ENCODE data around the gene SFI1.
"Not testable (repeated sequence)": the region's sequence is repeated elsewhere in the genome, so short reads cannot be mapped to it uniquely, and the experiment has no call there.

SFI1 gene

GRCh38 chr22:31496007-31496734, at the start of gene SFI1:
Gene SFI1 (plus strand): TSS chr22:31496536. CDS start chr22:31508285, 11,749 bp downstream.
- H3K4me3 ChIP-seq (ENCODE audit: low read length), result peak within 1 kb of the TSS; percentile 85
- no peak for TF ChIP-seq ZNF274 (IDR thresholded peaks at IDR 0.05; ENCODE audit: low read depth, low read length)

GRCh38 chr22:31446767-31447166, 49.6 kb upstream of the SFI1 start:
- TF ChIP-seq ZNF274 (IDR thresholded peaks at IDR 0.05; ENCODE audit: low read depth, low read length), result no peak
- no peak overlapping the region for H3K4me3 ChIP-seq (ENCODE audit: low read length)

GRCh38 chr22:31447337-31447736, 49.0 kb upstream of the SFI1 start:
- no peak overlapping the region for H3K4me3 ChIP-seq (ENCODE audit: low read length)
- no peak for TF ChIP-seq ZNF274 (IDR thresholded peaks at IDR 0.05; ENCODE audit: low read depth, low read length)

GRCh38 chr22:31448382-31448781, 48.0 kb upstream of the SFI1 start:
- TF ChIP-seq ZNF274 (IDR thresholded peaks at IDR 0.05; ENCODE audit: low read depth, low read length), result no peak
- no peak overlapping the region for H3K4me3 ChIP-seq (ENCODE audit: low read length)

GRCh38 chr22:31449506-31449905, 46.8 kb upstream of the SFI1 start:
- TF ChIP-seq ZNF274 (IDR thresholded peaks at IDR 0.05; ENCODE audit: low read depth, low read length), result no peak
- no peak overlapping the region for H3K4me3 ChIP-seq (ENCODE audit: low read length)

GRCh38 chr22:31451709-31452571, 44.4 kb upstream of the SFI1 start:
- no peak for TF ChIP-seq ZNF274 (IDR thresholded peaks at IDR 0.05; ENCODE audit: low read depth, low read length)
- no peak overlapping the region for H3K4me3 ChIP-seq (ENCODE audit: low read length)

GRCh38 chr22:31461699-31462098, 34.6 kb upstream of the SFI1 start:
- TF ChIP-seq ZNF274 (IDR thresholded peaks at IDR 0.05; ENCODE audit: low read depth, low read length), result no peak
- H3K4me3 ChIP-seq (ENCODE audit: low read length), result no peak overlapping the region

- no peak for TF ChIP-seq ZNF274 (IDR thresholded peaks at IDR 0.05; ENCODE audit: low read depth, low read length)
- H3K4me3 ChIP-seq (ENCODE audit: low read length), result no peak overlapping the region
Measured at GRCh38 chr22:31465307-31465706, 31.0 kb upstream of the SFI1 start.

- TF ChIP-seq ZNF274 (IDR thresholded peaks at IDR 0.05; ENCODE audit: low read depth, low read length), result no peak
- no peak overlapping the region for H3K4me3 ChIP-seq (ENCODE audit: low read length)
Measured at GRCh38 chr22:31474743-31475142, 21.6 kb upstream of the SFI1 start.

- no peak overlapping the region for H3K4me3 ChIP-seq (ENCODE audit: low read length)
- no peak for TF ChIP-seq ZNF274 (IDR thresholded peaks at IDR 0.05; ENCODE audit: low read depth, low read length)
Measured at GRCh38 chr22:31475800-31476199, 20.5 kb upstream of the SFI1 start.

GRCh38 chr22:31477329-31477728, 19.0 kb upstream of the SFI1 start:
- TF ChIP-seq ZNF274 (IDR thresholded peaks at IDR 0.05; ENCODE audit: low read depth, low read length), result no peak
- no peak overlapping the region for H3K4me3 ChIP-seq (ENCODE audit: low read length)

GRCh38 chr22:31481129-31481528, 15.2 kb upstream of the SFI1 start:
- no peak for TF ChIP-seq ZNF274 (IDR thresholded peaks at IDR 0.05; ENCODE audit: low read depth, low read length)
- no peak overlapping the region for H3K4me3 ChIP-seq (ENCODE audit: low read length)

- not testable (repeated sequence) for H3K4me3 ChIP-seq (ENCODE audit: low read length)
Measured at GRCh38 chr22:31482470-31482869, 13.9 kb upstream of the SFI1 start.

GRCh38 chr22:31486369-31486768, 10.0 kb upstream of the SFI1 start:
- not testable (repeated sequence) for H3K4me3 ChIP-seq (ENCODE audit: low read length)

GRCh38 chr22:31486951-31487350, 9.4 kb upstream of the SFI1 start:
- TF ChIP-seq ZNF274 (IDR thresholded peaks at IDR 0.05; ENCODE audit: low read depth, low read length), result no peak
- H3K4me3 ChIP-seq (ENCODE audit: low read length), result no peak overlapping the region
